ENCODE results near the gene SLC38A10.
A peak's percentile ranks its signal among the peaks of the same experiment; 100 is the strongest.
"Not testable (repeated sequence)": the region's sequence is repeated elsewhere in the genome, so short reads cannot be mapped to it uniquely, and the experiment has no call there.

The SLC38A10 gene

GRCh38 chr17:81228420-81228819 lies 66.7 kb downstream of the SLC38A10 start:
- peak in 4 of 14 donors; percentile 19 to 52 (median 32) for DNase-seq

GRCh38 chr17:81227630-81228029 lies 67.5 kb downstream of the SLC38A10 start:
- DNase-seq: not testable (repeated sequence)

GRCh38 chr17:81223762-81224130 lies 71.4 kb downstream of the SLC38A10 start:
- no peak for DNase-seq

GRCh38 chr17:81222906-81223761 lies 72.0 kb downstream of the SLC38A10 start, which contains the start of gene CEP131:
Gene CEP131 (minus strand): TSS chr17:81222965. CDS start chr17:81220056, 2,909 bp downstream.
- DNase-seq: peak; percentile 90 to 99 (median 97)

- DNase-seq: no peak
Observed at GRCh38 chr17:81222620-81222905, 72.5 kb downstream of the SLC38A10 start.

GRCh38 chr17:81221842-81222619 lies 73.1 kb downstream of the SLC38A10 start:
- no peak for DNase-seq

DNA sequence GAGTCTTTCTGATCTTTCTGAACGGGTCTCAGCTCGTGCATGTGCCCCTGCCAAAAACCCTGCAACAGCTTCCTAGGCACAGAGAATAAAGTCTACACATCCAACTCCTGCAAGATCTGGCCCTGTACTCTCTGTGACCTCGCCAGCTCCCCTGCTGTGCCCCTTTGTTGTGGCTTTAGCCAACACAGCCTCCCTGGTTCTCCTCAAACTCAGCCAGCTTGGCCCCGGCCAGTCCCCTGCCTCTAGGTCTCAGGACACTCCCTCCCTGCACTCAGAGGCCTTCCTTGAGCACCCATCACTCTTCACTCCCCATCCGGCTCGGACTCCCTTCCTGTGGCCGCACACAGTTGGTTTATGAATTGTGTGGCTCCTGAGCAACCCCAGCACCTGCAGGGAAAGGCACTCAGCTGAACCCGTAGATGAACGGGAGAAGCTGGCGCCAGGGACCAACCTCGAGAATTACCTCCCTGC lies 73.7 kb downstream of the SLC38A10 start:
- no peak for DNase-seq

- DNase-seq: no peak
Observed at GRCh38 chr17:81219476-81220180, 75.5 kb downstream of the SLC38A10 start.

- DNase-seq: no peak
Observed at GRCh38 chr17:81218991-81219390, 76.1 kb downstream of the SLC38A10 start.

DNA sequence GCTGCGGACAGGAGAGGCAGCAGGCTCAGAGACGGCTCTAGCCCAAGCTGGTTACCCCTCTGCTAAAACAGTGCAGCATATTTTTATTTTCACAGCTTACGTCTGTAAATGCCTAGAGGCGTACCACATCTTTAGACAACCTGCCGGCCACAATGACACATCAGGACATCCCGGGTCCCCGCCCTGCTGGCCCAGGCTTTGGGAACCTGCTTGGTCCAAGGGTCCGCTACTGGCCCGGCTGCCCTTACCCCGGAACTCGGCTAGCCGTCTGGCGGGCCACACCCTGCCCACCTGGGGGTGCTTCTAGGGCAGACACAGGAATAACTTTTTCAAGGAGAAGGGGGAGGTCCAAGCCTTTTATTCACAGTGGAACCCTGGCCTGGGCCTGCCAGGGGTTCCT lies 76.6 kb downstream of the SLC38A10 start:
- no peak for DNase-seq

DNA sequence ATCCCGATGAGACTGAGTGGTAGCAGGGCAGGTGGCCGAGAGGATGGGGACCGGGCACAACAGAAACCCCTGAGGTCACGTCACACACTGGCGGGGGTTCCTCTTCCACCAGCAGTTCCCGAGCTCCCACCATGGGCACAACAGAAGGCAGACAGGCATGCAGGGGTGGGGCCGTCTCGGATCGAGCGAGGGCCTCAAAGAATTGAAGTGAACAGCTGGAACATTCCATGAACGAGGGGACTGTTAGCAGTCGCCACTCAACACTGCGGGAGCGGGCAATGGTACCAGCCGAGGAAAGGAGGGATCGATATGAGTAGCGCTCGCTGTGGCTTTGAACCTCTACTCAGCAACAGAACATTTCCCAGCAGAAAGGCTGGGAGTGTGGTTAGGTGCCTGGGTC lies 77.6 kb downstream of the SLC38A10 start:
- no peak for DNase-seq

DNA sequence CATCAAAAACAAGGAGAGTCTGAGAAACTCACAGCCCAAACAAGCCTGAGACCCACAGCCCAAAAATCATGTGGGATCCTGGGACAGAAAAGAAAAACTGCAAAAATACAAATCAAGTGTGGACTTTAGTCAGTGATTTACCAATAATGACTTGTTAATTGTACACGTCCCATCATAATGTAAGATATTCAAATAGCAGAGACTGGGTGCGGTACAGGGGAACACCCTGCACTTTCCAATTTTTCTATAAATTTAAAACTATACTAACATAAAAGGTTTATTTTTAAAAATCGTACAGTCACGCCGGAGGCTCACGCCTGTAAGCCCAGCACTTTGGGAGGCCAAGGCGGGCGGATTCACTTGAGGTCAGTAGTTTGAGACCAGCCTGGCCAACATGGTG lies 81.1 kb downstream of the SLC38A10 start:
- DNase-seq: no peak

- DNase-seq: no peak
Observed at GRCh38 chr17:81212365-81212764, 82.7 kb downstream of the SLC38A10 start.

GRCh38 chr17:81210868-81211267 lies 84.2 kb downstream of the SLC38A10 start:
- DNase-seq: no peak

DNA sequence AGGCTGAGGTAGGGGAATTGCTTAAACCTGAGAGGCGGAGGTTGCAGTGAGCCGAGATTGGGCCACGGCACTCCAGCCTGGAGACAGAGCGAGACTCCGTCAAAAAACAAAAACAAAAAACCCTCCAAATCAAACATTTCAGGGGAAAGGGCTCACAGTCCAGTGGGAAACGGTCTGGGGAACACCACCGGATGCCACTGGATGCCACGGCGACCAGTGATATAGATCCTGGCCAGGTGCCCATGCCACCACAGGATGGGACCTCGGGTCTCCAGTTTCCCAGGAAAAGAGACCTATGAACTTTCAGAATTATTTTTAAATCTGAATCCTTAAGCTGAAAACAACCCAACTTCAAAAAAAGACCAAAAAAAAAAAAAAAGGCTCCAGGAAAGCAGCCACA lies 84.6 kb downstream of the SLC38A10 start:
- DNase-seq: no peak

- DNase-seq: no peak
Observed at GRCh38 chr17:81209141-81209540, 86.0 kb downstream of the SLC38A10 start.

DNA sequence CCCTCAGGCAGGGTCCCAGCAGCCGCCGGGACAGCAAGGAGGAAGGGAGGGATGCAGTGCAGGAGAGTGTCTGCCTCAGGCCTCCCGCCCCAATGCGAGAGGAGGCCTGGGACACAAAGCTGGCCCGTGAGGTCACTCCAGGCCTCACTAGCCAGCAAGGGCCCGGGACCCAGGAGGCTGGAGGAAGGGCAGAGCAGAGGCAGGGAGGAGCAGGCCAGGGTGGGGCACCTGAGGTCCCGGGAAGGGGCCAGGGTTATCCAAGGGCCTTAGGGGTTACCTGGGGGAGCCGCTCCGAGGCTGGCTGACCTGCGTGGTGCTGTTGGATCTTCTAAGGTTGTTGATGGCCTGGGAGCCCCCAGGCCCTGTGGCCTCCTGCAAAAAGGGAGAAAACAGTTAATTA lies 86.5 kb downstream of the SLC38A10 start:
- no peak for DNase-seq

DNA sequence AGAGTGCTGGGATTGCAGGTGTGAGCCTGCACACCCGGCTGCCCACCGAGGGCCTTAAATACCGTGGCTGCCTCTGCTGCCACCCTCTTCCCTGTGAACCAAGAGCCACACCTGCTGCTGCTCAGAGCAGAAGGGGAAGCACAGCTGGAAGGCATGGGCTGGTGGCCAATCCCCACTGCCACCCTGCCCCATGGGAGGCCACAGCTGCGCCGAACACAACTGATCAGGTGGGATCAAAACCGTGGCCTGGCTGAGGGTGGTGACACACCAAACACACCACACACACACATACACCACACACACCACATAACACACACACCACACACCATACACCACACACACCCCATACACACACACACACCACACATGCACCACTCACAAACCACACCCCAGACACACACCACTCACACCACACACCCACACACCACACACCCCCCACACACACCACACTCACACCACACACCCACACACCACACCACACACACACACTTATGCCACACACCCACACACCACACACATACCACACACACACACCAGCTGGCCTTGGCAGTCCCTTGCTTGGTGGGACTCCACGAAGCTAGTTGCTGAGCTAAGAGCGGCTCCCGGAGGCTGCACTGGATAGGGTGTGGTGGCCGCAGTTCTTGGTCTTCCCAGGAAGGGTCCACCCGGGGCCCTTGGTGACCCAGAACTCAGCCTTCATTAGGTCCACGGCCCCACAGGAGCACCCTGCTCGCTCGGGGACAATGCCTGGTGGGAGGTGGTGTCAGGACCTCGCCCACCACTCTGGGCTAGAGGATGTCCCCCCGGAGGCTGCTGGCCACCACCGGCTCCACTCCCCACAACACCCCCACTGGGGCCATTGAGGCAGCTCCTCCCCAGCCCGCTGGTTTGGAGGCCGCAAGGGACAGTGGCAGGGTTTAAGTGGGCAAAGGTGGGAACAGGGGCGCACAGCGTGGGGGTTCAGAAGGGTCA lies 87.2 kb downstream of the SLC38A10 start:
- DNase-seq: no peak

- DNase-seq: no peak
Observed at GRCh38 chr17:81206657-81207056, 88.5 kb downstream of the SLC38A10 start.

DNA sequence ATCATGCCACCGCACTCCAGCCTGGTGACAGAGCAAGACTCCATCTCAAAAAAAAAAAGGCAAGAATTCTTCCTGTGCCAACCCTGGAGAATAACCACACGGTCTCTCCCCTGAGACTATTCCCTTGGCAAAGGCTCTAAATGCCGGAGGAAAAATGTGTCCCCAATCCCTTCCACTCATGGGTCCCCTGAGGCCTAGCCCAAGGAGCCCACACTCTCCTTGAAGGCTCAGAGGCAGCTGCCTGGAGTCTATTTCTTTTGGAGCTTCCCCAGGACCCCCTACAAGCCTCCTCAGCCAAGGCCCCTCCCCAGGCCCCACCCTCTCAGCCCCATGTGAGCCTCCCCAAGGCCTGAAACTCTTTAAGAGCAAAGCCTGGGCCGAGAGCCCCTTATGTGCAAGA lies 88.9 kb downstream of the SLC38A10 start:
- DNase-seq: no peak

- no peak for DNase-seq
Observed at GRCh38 chr17:81204578-81204977, 90.5 kb downstream of the SLC38A10 start.

DNA sequence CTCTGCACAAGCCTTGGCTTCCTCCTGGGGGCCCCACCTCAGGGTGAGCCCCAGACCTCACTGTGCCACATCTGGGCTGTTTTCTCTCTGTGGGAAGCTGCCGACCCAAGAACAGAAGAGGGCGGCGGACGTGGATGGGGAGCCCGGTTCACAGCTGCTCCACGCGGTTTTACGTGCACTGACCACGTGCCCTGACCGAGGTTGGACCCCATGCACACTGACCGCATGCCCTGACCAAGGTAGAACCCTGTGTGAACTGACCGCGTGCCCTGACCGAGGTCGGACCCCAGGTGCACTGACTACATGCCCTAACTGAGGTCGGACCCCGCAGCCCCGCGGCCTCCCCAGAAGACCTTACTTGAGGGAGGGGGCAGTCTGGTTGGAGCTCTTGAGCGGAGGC lies 92.0 kb downstream of the SLC38A10 start:
- no peak for DNase-seq
